Amygdala (tissue), 56 donors: ENCODE data around the gene MRM2.

Source experiments
- DNase-seq, 56 donors: peaks; one replicate each; lab custom pipeline; 2025; lab: John Stamatoyannopoulos, UW

Gene MRM2

DNA sequence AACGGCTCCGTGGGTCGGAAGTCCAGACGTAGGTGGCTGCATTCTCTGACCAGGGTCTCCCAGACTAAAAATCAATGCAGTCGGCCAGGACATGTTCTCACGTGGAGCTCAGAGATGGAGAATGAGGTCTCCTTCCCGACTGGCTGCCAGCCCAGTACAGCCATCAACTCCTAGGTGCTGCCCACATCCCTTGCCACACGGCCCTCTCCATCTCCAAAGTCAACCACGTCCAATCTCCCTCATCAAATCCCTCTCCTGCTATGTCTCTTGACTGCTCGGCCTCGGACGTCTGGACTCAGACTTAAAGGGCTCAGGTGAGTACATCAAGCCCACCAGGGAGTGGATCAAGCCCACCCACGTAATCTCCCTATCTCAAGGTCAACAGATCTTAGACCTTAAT lies 16.2 kb downstream of the MRM2 start:
- no peak for DNase-seq

DNA sequence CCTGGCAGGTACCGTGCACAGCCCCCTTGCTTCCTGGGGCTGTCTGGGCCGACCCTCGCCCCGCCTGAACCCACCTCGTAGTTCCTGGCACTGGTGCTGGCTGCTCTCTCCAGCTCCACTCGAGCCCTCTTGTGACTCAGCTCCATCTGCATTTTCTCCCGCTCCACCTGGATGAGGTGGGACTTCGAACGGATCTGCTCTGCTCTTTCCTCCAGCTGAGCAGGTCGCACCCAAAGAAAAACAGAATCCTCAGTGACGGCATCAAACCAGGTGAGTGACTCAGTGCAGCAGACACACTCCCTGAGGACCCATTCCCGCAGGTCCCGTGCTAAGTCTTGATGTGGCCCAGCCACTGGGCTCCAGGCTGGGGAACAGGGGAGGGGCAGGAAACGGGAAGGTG lies 16.7 kb downstream of the MRM2 start:
- DNase-seq = no peak

DNA sequence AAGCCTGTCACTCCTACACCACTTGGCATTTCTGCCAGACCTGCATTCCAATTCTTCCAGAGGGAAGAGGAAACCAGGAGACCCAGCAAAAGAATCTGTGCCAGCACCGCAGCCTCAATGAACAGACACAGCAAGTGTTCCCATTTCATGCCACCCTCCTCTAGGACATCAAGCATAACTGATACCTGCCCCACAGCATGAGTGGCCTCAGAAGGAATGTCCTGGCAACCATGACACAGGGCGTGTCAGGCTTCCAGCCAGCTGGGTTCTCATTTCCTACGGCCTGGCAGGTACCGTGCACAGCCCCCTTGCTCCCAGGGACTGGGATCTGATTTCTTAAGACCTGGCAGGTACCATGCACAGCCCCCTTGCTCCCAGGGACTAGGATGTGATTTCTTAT lies 17.1 kb downstream of the MRM2 start:
- DNase-seq = no peak

DNA sequence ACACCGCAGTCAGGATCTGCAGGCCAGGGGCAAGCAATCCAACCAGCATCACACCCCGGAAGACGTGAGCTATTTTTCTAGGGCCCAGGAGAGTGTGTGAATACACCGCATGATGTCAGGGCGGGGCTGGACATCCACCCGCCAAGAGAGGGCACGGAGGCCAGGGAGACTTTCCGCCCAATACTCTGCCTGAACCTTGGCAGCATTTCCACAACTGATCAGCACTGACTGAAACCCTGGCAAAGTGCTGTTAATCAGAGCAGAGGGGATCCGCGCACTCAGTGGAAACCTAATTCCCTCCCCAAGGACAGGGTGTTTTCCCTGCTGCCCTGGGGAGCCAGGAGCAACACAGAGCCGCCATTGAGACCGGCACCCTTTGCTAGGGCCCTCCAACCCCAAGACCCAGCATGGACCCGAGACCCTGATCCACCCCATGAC lies 17.5 kb downstream of the MRM2 start:
- no peak for DNase-seq

DNA sequence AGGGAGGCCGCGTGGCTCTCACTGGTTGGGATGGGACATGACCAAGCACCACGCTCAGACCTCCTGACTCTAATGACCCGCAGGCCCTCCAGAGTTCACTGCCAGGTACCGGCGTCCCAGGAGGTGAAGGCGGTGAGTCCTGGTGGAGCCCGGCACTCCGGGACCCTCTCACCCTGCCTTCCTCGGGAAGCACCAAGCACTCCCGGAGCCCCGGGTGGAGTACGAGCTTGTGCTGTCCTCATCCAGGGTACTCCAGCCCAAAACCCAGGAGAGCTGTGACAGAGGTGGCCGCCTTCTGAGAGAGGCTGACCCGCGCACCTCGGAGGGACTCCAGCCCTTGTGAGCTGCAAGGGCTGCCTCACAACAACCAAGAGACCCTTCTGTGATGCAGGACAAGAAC lies 18.7 kb downstream of the MRM2 start:
- DNase-seq = no peak

DNA sequence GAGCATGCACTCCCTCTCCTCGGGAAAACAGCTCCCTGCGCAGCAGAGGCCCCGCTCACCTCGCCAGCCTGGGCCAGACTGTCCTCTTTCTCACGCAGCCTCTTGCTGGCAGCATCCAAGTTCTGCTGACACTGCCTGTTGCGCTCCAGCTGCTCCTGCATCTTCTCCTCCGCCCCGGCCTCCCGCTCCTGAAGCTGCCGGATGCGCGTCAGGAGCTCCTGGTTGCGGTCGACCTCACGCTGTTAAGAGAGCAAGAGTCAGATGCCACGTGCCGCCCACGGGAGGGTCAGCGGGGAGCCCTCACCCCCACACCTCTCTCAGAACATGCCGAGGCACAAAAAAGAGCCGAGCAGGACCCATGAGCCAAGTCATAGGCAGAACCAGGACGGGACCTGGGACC lies 19.5 kb downstream of the MRM2 start:
- DNase-seq = no peak

DNA sequence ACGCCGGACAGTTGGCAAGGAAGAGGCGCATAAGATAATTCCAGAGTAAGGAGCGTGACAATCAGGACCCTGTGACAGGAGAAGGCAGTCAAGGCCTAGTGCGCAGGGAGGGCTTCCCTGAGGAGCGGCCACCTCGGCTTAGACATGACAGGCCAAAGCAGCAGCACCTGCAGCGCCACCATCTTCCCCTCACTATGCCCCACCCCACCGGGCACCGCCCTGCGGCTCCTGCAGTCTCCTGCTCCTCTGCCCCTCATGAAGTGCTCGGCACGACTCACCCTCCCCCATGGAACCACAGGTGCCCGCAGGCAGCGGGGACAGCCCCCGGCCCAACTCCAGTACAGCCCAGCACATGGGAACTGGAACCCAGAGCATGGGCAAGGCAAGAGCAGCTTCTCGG lies 21.1 kb downstream of the MRM2 start:
- DNase-seq = no peak

DNA sequence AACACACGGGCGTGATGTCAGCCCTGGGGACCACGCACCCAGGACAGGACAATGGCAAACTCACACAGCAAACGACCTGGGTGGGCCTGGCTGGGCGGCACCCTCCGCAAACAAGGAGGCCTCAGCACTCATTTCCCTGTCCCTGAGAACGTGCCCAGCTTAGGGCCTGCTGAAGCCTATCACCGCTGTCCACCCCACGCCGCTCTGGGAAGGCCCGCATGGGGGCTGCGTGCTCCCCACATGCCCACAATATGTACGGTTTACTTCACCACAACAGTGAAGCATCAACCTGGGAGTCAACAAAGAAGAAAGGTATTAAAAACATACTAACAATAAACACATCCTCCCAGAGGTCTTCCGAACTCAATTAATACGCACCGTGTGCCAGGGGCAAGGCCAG lies 21.5 kb downstream of the MRM2 start:
- no peak for DNase-seq

DNA sequence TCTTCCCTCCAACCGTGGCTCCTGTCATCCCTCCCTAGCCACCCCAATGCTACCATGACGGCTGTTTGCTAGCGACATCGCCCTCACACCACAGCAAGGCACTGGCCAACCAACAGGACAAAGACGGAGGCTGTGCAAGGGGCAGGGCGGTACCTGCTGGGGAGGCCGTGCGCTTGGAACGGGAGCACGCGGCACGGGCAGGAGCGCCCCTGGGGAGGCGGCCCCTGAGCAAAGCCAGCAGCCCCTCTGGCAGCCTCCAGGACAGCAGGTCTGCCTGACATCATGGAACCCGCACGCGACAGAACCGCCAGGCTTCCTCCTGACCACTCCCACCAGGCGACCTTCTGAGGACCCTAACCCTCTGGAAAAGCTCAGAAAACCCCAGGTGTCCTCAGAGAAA lies 22.0 kb downstream of the MRM2 start:
- no peak for DNase-seq

DNA sequence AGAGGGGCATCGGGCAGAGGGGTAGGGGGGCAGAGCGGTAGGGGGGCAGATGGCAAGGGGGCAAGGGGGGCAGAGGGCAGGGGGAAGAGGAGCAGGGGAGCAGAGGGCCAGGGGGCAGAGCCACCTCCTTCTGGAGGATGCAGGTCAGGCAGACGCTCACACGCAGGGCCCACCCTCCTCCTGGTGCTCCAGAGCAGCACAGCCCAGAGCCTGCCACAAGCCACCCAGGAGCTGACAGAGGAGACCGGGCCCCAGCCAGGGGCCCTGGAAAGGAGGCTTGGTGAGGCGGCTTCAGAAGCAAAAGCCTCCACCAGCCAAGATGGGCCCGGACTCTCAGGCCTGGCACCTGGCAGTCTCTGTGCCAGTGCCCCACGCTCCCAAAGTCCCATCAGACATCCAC lies 22.4 kb downstream of the MRM2 start:
- no peak for DNase-seq

DNA sequence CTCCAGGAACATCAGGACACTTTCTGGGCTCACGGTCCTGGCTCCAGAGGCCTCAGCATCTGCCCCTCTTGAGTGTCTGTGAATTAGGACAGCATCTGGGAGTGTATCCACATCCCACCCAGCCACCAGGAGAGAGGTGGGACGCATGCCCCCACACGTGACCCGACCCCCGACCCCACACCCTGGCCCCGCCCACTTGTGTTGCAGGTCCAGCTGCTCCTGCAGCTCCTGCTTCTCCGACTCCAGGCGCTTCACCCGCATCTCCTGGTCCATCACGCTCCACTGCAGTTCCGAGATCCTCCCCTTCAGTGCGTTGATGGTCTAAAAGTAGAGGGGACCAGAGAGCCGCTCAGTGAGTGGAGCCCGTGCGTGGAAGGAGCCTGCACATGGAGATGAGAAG lies 22.9 kb downstream of the MRM2 start:
- DNase-seq = no peak

DNA sequence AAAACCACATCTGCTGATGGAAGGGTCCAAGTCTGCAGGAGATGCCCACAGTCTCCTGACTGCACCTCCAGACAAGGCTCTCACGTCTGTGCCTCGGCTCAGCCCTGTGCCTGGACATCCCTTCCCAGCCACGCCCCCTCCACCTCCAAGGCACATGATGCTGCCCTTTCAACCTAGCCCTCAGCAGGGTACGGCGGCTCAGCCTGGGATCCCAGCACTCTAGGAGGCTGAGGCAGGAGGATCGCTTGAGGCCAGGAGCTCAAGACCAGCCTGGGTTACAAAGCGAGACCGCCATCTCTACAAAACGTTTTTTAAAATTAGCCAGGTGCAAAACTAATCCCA lies 23.6 kb downstream of the MRM2 start:
- no peak for DNase-seq

DNA sequence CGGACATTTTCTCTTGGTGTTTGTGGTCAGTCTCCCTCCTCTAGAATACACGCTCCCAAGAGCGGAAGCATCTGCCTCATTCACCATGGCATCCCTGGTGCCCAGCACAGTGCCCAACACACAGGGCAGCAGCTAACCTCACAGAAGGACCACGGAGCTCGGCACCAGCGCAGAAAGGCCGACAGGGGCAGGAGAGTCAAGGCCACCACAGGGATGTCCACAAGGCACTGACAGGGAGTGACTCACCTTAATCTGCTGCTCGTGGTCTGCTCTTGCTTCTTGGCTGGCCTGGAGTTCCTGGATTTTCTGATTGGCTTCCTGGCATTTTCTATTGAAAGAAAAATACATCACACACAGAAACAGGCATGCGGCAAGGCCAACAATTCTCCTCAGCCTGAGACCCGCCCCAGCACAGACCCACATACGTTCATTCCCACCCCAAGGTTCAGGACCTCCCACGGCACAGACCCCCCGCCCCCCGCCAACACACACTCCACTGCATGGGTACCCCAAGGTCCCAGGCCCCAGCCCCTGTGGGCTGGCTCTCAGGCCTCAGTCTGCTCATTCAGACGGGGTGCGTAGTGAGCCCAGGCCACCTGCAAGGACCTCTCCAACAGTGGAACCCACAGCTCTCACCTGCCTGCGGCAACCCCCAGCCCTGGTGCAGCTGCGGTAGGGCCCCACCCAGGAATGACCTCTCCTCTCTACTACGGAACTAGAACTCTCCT lies 24.1 kb downstream of the MRM2 start:
- no peak for DNase-seq

DNA sequence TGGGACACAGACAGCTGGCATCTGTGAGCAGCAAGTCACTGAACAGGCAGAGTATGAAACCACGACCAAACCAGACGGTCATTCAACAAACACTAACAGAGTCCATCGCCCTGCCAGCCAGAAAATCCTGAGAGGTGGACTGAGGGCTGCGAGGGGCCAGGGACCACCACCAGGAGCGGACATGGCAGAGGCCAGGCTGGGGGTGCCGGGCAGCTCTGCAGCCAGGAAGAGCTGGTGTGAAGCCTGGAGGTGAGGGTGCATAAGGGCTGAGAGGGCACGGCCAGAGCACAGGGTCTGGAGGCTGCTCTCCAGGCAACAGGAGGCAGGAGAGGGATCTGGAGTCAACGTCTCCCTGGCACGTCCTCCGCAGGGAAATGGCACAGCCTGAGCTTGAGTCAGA lies 24.8 kb downstream of the MRM2 start:
- DNase-seq = no peak

DNA sequence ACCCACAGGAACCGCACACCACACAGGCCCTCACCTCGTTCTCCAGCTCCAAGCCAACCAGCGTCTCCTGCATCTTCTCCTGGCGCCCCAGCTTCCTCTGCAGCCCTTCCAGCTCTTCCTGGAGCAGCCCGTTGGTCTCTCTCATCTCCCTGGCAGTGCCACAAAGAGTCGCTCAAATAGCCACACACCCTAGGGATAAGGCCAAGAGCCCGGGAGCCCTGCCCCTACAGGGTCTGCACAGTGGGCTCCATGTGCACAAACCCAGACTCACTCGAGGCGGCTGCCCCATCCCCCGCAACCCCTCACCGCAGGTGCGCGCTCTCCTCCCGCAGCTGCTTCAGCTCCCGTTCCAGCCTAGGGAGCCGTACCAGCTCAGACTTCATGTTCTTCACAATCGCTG lies 26.2 kb downstream of the MRM2 start:
- DNase-seq = no peak

DNA sequence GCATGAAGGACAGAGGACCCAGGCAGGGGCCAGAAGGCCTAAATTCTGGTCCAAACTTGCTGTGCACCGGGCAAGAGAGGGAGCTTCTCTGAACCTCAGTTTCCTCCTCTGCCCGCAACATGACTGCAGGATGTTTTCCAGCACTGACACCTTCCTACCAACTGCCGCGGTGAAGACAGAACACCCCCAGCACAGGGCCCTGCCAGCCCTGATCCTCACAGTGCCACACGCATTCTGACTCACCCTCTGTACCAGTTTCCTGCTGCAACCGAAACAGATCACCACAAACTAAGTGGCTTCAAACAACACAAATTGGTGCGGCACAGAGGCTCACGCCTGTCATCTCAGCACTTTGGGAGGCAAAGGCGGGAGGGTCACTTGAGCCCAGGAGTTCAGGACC lies 27.4 kb downstream of the MRM2 start:
- DNase-seq = no peak

DNA sequence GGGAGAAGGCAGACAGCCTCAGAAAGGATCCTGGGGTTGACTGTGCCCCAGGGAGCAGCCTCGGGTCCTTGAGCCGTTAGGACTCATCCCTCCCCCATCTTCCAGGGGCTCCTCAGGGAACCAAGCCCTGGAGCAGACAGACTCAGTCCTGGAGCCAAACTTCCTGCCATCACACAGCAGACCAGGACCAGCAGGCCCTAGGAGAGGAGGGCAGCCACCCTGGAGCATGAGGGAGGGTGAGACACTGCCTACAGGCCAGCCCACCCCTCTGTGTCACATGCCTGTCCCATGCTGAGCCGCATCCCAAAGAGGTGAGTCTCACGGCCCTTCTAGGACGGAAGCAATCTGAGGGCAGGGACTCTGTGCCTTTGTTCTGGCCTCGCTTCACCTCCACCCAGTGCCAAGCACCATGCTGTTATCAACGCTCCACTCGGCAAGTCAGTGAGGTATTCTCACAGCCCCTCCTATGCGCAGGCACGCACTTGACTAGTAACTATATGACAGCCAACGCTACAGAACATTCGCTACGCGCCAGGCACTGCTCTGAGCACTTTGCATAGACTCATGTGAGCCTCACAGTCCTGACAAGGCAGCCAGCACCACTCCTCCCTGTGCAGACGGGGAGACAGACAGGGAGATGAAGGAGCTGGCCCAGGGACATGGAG lies 28.3 kb downstream of the MRM2 start:
- no peak for DNase-seq

DNA sequence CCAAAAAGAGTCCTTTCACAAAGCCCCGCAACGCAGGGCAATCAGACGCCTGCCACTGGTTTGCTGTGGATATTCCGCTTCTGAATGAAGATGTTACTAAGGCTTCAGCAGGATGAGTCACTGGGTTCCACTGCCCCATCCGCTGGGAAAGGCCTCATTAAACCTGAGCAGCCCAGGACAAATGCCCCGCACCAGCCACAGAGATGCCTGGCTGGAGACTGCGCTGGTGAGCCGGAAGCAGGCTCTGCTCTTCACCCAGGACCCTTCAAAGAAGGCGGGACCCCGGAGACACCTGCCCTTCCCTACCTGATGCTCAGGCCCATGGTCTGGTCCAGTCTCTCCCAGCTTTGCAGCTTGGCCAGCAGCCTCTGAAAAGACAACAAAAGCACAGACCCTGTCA lies 29.1 kb downstream of the MRM2 start:
- no peak for DNase-seq

DNA sequence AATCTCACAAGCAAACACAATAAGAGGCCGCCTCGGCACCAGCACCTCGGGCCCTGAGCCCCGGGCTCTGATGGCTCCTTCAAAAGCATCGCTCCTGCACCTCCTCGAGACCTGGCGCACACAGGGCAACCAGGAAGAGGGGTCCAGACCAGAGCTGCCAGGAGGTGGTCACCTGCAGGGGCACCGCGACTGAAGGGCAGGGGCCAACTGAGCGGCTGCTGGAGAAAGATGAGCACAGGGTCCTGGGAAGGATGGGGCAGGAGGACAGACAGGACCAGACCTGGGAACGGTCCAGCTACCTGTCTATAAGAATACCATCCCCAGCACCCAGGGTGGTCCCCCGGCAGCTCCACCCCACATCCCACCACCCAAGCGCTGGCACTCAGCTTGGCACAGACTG lies 30.1 kb downstream of the MRM2 start:
- no peak for DNase-seq

DNA sequence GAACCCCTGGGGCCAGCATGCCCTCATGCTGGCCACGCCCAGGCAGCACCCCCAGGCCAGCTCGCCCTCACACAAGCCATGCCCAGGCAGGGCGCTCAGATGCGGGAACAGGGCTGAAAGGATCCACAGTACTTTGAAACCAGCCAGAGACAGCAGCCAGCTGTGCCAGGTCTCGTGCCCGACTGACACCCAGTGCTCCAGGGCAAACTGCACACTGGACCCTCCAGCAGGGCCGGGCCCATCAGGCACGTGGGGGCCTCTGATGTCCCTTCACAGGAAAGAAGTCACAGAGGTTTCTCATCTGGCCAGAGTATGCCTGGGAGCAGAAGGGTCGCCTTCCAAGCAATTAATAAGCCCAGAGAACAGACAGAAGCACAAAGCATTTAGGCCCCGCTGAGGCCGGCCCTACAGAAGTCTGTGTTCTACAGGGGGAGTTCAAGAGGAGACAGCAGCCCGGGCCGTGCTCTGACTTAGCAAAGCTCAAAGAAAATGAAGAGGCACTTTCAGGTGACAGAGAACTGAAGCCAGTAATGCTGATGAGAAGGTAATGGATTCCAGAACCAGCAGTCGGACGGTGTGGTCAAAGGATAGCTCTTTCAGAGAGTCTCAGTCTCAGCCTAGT lies 30.6 kb downstream of the MRM2 start:
- no peak for DNase-seq

DNA sequence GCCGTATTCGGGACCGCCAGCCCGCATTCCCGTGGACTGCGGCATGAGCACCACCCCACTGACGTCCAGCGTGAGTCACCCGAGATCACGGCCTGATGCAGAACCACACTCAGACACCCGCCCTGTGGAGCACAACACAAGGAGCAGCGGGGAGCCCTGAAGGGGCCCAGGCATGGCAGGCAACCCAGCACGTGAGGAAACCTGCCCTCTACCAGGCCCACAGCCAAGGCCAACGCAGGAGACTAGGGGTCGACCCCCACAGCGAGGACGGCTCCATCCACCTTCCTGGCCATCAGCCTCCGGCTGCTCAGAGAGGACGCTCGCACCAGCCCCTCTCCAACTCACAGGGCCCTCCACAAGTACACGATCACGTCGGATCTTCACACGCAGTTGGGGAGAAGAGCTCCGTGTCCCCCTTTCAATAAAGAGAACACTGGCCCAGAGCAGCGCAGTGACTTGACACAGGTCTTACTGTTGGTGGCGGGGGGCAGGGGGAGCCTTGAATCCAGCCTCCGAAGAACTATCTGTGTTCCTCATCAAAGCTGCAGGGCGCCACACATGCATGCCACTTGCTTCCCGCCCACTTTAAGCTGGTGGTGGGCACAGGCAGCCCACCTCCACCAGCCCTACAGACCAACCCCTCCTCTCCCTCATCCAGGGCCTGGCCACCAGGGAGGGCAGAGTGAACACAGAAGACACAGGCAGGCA lies 31.3 kb downstream of the MRM2 start:
- DNase-seq = no peak

DNA sequence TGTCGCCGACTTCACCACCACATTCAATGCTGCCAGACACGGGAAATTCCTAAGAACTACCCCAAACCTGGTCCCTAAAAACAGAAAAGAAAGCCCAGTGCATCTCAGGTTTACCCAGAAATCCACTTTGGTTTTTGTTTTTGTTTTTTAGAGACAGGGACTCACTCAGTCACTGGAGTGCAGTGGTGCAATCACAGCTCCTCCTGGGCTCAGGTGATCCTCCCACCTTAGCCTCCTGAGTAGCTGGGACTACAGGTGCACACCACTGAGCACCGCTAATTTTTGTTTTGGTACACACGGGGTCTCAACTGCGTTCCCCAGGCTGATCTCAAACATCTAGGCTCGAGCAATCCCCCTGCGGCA lies 32.1 kb downstream of the MRM2 start:
- DNase-seq = no peak
